Measurements from ENCODE around the gene THEMIS. TPM values are rescaled to one million over a fixed set of nuclear protein-coding genes. Genes with fewer than 3 reads are reported as not detected.

The THEMIS gene
- total RNA-seq, 1 donor from 2014 or later = not detected

DNA sequence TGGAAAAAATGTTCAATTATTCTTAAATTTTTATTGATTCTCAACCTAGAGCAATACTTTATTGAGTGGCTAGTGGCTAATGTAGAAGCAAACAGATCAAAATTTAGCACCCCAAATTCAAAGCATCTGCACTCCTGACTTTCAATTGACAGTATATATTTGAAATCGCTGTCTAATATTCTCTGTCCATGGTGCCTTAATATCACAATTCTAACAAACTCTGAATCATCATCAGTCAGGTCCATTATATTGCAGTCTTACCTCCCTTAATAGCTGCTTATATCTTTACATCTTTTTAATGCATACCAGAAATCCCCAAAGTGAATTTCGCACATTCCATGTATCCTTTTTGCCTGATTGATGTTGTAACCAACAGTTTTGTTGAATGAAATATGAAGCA is 134.9 kb downstream of the THEMIS start:
- Histone ChIP-seq H3K9ac (no peak overlapping the region), H3K4me2 (no peak overlapping the region), H3K36me3 (no peaks in the 10 kb centered on the region), H3K4me1 (no peaks in the 10 kb centered on the region), H3K4me3 (no peak overlapping the region), H3K27ac (no peak overlapping the region), H3F3A (ENCODE audit: low read depth) (no peaks in the 10 kb centered on the region), H2AFZ (replicated peaks) (no peak overlapping the region), H3K9me3 (ENCODE audit: low read depth) (no peaks in the 10 kb centered on the region), H3K27me3 (no peaks in the 10 kb centered on the region), H3K79me2 (ENCODE audit: low read depth) (no peaks in the 10 kb centered on the region), H4K20me1 (ENCODE audit: low read depth) (no peaks in the 10 kb centered on the region)
- no peaks in the 10 kb centered on the region for H3K4me1 Mint-ChIP-seq
- no peak for TF ChIP-seq EZH2 (IDR thresholded peaks at IDR 0.05)
- no peak for TF ChIP-seq EZH2phosphoT487 (IDR thresholded peaks at IDR 0.05)
- no peaks in the 10 kb centered on the region for H3K36me3 Mint-ChIP-seq
- H3K27me3 Mint-ChIP-seq (ENCODE audit: insufficient read depth, low read depth) = no peaks in the 10 kb centered on the region
- no peak overlapping the region for H3K27ac Mint-ChIP-seq
- no peak for DNase-seq (ENCODE audit: low spot score)
- no peak overlapping the region for H3K4me3 Mint-ChIP-seq
- no peaks in the 10 kb centered on the region for H3K9me3 Mint-ChIP-seq

DNA sequence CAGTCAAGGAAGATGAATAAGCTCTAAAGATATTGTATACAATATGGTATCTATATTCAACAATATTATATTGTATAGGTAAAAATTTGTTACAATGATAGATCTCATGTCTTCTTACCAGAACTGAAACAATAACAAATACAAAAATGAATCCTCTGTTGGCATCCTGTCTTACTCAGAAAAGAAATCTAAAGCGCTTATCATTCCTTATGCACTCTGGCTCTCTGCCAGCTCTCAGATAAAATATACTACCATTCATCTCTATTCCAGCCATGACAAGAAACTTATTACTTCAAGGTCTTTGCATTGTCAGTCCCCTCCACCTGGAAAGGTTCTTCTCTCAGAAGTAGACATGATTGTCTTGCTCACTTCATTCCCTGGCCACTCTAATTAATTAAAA is 138.6 kb downstream of the THEMIS start:
- TF ChIP-seq EZH2 (IDR thresholded peaks at IDR 0.05) (no peak), EZH2phosphoT487 (IDR thresholded peaks at IDR 0.05) (no peak)
- TF ChIP-seq, protein P1, sequence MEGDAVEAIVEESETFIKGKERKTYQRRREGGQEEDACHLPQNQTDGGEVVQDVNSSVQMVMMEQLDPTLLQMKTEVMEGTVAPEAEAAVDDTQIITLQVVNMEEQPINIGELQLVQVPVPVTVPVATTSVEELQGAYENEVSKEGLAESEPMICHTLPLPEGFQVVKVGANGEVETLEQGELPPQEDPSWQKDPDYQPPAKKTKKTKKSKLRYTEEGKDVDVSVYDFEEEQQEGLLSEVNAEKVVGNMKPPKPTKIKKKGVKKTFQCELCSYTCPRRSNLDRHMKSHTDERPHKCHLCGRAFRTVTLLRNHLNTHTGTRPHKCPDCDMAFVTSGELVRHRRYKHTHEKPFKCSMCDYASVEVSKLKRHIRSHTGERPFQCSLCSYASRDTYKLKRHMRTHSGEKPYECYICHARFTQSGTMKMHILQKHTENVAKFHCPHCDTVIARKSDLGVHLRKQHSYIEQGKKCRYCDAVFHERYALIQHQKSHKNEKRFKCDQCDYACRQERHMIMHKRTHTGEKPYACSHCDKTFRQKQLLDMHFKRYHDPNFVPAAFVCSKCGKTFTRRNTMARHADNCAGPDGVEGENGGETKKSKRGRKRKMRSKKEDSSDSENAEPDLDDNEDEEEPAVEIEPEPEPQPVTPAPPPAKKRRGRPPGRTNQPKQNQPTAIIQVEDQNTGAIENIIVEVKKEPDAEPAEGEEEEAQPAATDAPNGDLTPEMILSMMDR (IDR thresholded peaks at IDR 0.05) = no peak
- Histone ChIP-seq H3K4me3 (no peak overlapping the region), H3K4me1 (no peaks in the 10 kb centered on the region), H3K27me3 (no peaks in the 10 kb centered on the region), H2AFZ (replicated peaks) (no peak overlapping the region), H3K4me2 (no peak overlapping the region), H3K9ac (no peak overlapping the region), H3K36me3 (no peaks in the 10 kb centered on the region), H3K79me2 (ENCODE audit: low read depth) (no peaks in the 10 kb centered on the region), H4K20me1 (ENCODE audit: low read depth) (no peaks in the 10 kb centered on the region), H3F3A (ENCODE audit: low read depth) (no peaks in the 10 kb centered on the region), H3K9me3 (ENCODE audit: low read depth) (no peaks in the 10 kb centered on the region), H3K27ac (no peak overlapping the region)
- H3K9me3 Mint-ChIP-seq = no peaks in the 10 kb centered on the region
- H3K27ac Mint-ChIP-seq = no peak overlapping the region
- no peak for DNase-seq (ENCODE audit: low spot score)
- no peaks in the 10 kb centered on the region for H3K4me1 Mint-ChIP-seq
- no peaks in the 10 kb centered on the region for H3K36me3 Mint-ChIP-seq
- no peaks in the 10 kb centered on the region for H3K27me3 Mint-ChIP-seq (ENCODE audit: insufficient read depth, low read depth)
- no peak overlapping the region for H3K4me3 Mint-ChIP-seq

DNA sequence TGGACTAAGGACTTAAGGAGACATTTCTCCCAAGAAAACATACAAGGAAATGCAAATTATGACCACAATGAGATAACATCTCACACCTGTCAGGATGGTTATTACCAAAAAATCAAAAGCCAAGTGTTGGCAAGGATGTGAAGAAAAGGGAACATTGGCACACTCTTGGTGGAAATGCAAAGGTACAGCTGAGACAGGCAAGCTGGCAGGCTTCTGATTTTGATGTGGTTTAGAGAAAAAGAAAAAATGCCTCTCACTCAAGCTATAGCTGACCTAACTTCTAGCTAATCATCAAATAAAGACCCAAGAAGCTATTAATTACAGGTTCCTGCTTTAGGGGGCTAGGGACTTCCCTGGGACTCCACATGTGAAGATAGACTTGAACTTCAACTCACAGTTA is 139.8 kb downstream of the THEMIS start:
- Mint-ChIP-seq H3K27me3 (ENCODE audit: insufficient read depth, low read depth) (no peaks in the 10 kb centered on the region), H3K36me3 (no peaks in the 10 kb centered on the region), H3K4me1 (no peaks in the 10 kb centered on the region), H3K4me3 (no peak overlapping the region), H3K9me3 (no peaks in the 10 kb centered on the region), H3K27ac (no peak overlapping the region)
- Histone ChIP-seq H3K4me1 (no peaks in the 10 kb centered on the region), H3K4me2 (no peak overlapping the region), H3K9me3 (ENCODE audit: low read depth) (no peaks in the 10 kb centered on the region), H3K4me3 (no peak overlapping the region), H4K20me1 (ENCODE audit: low read depth) (no peaks in the 10 kb centered on the region), H3K27ac (no peak overlapping the region), H3K36me3 (no peaks in the 10 kb centered on the region), H3F3A (ENCODE audit: low read depth) (no peaks in the 10 kb centered on the region), H2AFZ (replicated peaks) (no peak overlapping the region), H3K79me2 (ENCODE audit: low read depth) (no peaks in the 10 kb centered on the region), H3K9ac (no peak overlapping the region), H3K27me3 (no peaks in the 10 kb centered on the region)
- TF ChIP-seq EZH2phosphoT487 (IDR thresholded peaks at IDR 0.05) (no peak), EZH2 (IDR thresholded peaks at IDR 0.05) (no peak)
- TF ChIP-seq, protein P1 (IDR thresholded peaks at IDR 0.05) = no peak
- no peak for DNase-seq (ENCODE audit: low spot score)

DNA sequence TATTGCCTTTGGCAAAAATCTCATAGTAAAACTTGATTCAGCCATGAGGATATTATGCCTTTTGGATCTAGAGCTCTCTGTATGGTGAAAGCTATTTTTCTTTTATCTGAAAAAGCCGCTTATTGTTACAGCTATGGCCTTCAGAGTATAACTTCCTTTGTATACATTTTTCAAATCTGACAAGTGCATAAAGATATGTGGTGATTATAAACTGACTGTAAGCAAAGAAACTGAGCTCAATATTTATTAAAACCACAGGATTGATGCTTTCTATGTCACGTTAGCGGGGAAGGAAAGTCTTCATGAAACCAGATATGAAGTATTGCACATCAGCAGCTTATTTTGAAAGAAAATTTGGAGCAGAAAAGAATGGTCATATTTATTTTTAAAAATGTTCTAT is 151.8 kb downstream of the THEMIS start:
- no peak overlapping the region for H3K4me2 ChIP-seq
- TF ChIP-seq EZH2phosphoT487 (IDR thresholded peaks at IDR 0.05) (no peak), EZH2 (IDR thresholded peaks at IDR 0.05) (no peak)

More for the DNA sequence above, 151.8 kb downstream of the THEMIS start:
- H3K27me3 Mint-ChIP-seq (ENCODE audit: insufficient read depth, low read depth) = no peaks in the 10 kb centered on the region
- no peaks in the 10 kb centered on the region for H3K36me3 ChIP-seq
- H3K4me1 ChIP-seq = no peaks in the 10 kb centered on the region
- no peaks in the 10 kb centered on the region for H3K9me3 Mint-ChIP-seq
- H4K20me1 ChIP-seq (ENCODE audit: low read depth) = no peaks in the 10 kb centered on the region
- H3K27ac ChIP-seq = no peak overlapping the region
- H3K36me3 Mint-ChIP-seq = no peaks in the 10 kb centered on the region
- no peaks in the 10 kb centered on the region for H3K79me2 ChIP-seq (ENCODE audit: low read depth)
- peaks cover 4% of the 10 kb centered on the region for H3F3A ChIP-seq (ENCODE audit: low read depth)
- H3K27ac Mint-ChIP-seq = no peak overlapping the region
- no peak overlapping the region for H2AFZ ChIP-seq (replicated peaks)
- DNase-seq (ENCODE audit: low spot score) = no peak
- no peak overlapping the region for H3K9ac ChIP-seq
- H3K4me3 Mint-ChIP-seq = no peak overlapping the region
- H3K27me3 ChIP-seq = no peaks in the 10 kb centered on the region
- H3K4me3 ChIP-seq = no peak overlapping the region
- H3K4me1 Mint-ChIP-seq = no peaks in the 10 kb centered on the region
- H3K9me3 ChIP-seq (ENCODE audit: low read depth) = no peaks in the 10 kb centered on the region
